ENCODE results near the gene ACKR2. TPM values are rescaled to one million over a fixed set of nuclear protein-coding genes. Genes with fewer than 3 reads are reported as not detected.
A peak's percentile ranks its signal among the peaks of the same experiment; 100 is the strongest.

Gene ACKR2
- total and polyA plus RNA-seq, 3 donors from 2014 or later, result 2.7 to 7.8 (median 3.4) TPM

DNA sequence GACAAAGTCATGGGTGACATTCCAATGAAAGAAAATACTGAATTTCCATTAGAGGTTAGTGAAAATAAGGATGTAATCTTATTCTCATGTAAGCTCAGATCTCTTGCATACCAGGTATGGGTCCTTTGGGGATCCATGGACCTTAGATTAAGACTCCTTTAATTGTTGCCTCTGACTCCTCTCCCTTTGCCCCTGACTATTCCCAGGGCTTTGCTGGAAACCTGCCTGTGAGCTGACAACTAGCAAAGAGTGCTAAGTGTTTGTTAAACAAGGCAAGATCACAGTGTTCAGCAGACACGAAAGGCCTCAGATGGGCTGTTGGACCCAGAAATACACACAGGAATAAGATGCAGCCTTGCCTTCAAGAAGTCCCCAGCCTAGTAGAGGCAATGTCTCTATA lies 32.1 kb downstream of the ACKR2 start:
- Histone ChIP-seq H3K27ac (no peak overlapping the region), H3K4me3 (no peak overlapping the region), H3K9me3 (no peaks in the 10 kb centered on the region), H3K36me3 (ENCODE audit: low read depth, missing control alignments) (no peaks in the 10 kb centered on the region), H3K27me3 (no peaks in the 10 kb centered on the region), H3K4me1 (peaks cover 14% of the 10 kb centered on the region)
- WGBS, 2 donors, result 63 to 77% methylated on average over 1 of the region's 1 CpG
- no peak for DNase-seq
- intact Hi-C loops (cut with DNase I; ENCODE audit: low total_unique reads), result no loop called here
- TF ChIP-seq, protein P1, sequence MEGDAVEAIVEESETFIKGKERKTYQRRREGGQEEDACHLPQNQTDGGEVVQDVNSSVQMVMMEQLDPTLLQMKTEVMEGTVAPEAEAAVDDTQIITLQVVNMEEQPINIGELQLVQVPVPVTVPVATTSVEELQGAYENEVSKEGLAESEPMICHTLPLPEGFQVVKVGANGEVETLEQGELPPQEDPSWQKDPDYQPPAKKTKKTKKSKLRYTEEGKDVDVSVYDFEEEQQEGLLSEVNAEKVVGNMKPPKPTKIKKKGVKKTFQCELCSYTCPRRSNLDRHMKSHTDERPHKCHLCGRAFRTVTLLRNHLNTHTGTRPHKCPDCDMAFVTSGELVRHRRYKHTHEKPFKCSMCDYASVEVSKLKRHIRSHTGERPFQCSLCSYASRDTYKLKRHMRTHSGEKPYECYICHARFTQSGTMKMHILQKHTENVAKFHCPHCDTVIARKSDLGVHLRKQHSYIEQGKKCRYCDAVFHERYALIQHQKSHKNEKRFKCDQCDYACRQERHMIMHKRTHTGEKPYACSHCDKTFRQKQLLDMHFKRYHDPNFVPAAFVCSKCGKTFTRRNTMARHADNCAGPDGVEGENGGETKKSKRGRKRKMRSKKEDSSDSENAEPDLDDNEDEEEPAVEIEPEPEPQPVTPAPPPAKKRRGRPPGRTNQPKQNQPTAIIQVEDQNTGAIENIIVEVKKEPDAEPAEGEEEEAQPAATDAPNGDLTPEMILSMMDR (IDR thresholded peaks at IDR 0.05), result no peak
- no peak for TF ChIP-seq POLR2A (IDR thresholded peaks at IDR 0.05)

DNA sequence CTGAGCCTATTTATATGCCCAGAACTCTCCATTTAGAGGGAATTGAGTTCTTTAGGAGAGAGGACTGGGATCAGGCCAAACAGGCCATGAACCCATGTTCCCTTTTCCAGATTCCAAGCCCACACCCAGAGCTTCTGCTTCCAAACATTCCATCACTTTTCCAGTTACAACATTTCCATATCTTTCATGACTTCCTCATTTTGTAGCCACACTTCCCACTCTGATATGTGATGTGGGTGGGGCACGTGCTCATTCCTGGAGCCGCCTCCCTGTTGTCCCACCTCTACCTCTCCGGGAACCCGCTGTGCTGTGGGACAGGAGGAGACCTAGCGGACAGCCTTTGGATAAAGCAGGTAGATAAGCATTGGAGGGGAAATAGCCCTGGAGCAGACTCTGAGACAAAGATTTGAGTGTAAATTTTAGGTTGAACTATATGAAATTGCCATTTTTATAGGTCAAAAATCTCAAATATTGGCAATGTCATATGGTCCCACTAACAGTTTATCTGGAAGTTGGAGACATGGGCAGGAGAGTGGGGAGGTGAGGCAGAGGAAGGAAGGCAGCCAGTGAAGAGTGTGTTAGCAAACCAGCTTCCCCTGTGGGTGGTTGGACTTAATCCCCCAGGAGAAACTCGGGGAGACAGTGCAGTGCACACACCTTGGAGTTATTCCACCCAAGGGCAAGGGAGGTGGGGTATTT lies 34.6 kb downstream of the ACKR2 start:
- H3K27me3 ChIP-seq, result no peaks in the 10 kb centered on the region
- H3K4me1 ChIP-seq, result peaks cover 27% of the 10 kb centered on the region
- no peak overlapping the region for H3K4me3 ChIP-seq
- TF ChIP-seq, protein P1 (IDR thresholded peaks at IDR 0.05), result no peak
- no peak for TF ChIP-seq POLR2A (IDR thresholded peaks at IDR 0.05)
- no peaks in the 10 kb centered on the region for H3K36me3 ChIP-seq (ENCODE audit: low read depth, missing control alignments)
- H3K27ac ChIP-seq, result peak overlapping the region in 1 of 2 donors; percentile 57
- 55 to 60% methylated on average over 6 of the region's 6 CpGs for WGBS, 2 donors
- DNase-seq, result peak; percentile 57
- H3K9me3 ChIP-seq, result no peaks in the 10 kb centered on the region
- intact Hi-C loops (cut with DNase I; ENCODE audit: low total_unique reads), result no loop called here

DNA sequence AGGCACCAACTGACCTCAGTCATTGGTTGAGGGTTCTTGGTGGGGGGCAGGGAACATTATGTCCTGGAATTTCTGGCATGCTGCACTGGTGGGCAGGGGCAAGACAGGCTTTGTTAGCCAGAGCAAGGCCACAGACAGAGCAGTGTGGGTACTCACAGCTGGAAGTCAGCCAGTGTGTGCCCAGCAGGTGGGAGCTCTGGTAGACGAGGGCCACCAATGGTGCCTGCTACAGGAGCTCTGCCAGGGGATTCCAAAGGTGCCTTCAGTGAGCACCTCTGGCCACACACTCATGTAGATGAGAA lies 35.1 kb downstream of the ACKR2 start:
- WGBS, 2 donors, result 56 to 80% methylated on average over 1 of the region's 1 CpG
- no peak overlapping the region for H3K4me3 ChIP-seq
- intact Hi-C loops (cut with DNase I; ENCODE audit: low total_unique reads), result no loop called here
- H3K9me3 ChIP-seq, result no peaks in the 10 kb centered on the region
- no peaks in the 10 kb centered on the region for H3K27me3 ChIP-seq
- DNase-seq, result no peak
- H3K4me1 ChIP-seq, result peaks cover 27% of the 10 kb centered on the region
- no peaks in the 10 kb centered on the region for H3K36me3 ChIP-seq (ENCODE audit: low read depth, missing control alignments)
- no peak for TF ChIP-seq POLR2A (IDR thresholded peaks at IDR 0.05)
- TF ChIP-seq, protein P1 (IDR thresholded peaks at IDR 0.05), result no peak
- H3K27ac ChIP-seq, result peak overlapping the region in 1 of 2 donors; percentile 57

DNA sequence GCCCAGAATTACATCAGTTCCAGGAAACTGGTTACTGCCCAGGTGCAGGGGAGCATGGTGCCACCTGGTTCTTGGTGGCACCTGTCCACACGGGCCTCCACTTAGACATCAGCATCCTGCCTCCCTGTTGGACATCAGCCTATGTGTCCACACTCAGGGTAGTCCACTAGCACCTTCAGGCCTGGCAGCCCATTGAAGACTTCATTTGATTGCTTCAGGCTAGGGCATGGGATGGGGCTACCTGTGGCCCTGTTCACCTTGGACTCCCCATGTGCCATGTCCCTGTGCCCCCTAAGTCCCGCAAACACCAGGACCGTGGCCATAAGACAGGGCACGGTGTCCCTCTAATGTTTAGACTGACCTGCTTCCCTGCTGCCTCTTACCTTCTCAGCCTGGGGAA lies 35.6 kb downstream of the ACKR2 start:
- Histone ChIP-seq H3K36me3 (ENCODE audit: low read depth, missing control alignments) (no peaks in the 10 kb centered on the region), H3K9me3 (no peaks in the 10 kb centered on the region), H3K27me3 (no peaks in the 10 kb centered on the region), H3K4me3 (no peak overlapping the region), H3K4me1 (peaks cover 27% of the 10 kb centered on the region), H3K27ac (peak overlapping the region; percentile 22 to 57)
- intact Hi-C loops (cut with DNase I; ENCODE audit: low total_unique reads), result no loop called here
- no peak for DNase-seq
- TF ChIP-seq, protein P1 (IDR thresholded peaks at IDR 0.05), result no peak
- no peak for TF ChIP-seq POLR2A (IDR thresholded peaks at IDR 0.05)
- WGBS, 2 donors, result 86 to 93% methylated on average over 4 of the region's 4 CpGs

Measured in testis (tissue), 3 donors.